ENCODE data around the gene RBM42. TPM values are rescaled to one million over a fixed set of nuclear protein-coding genes. Genes with fewer than 3 reads are reported as not detected.

RBM42 gene
- total and polyA plus RNA-seq, 2 of the 13 experiments (the other 11 are each of a cell fraction or from before 2014, with no cell fraction given): 27.2 to 55.3 TPM

- DNase-seq (ENCODE audit: low spot score) (no peak), FAIRE-seq (no peak), ATAC-seq (no peak)
- CTCF ChIA-PET (ENCODE audit: low intra/inter-chr PET ratio, low total read pairs): no interaction called here
- H3K4me3 ChIP-seq (replicated peaks in 1 of 3; ENCODE audit: insufficient read depth in 1 of 3, low read depth in 2 of 3, low read length in 3 of 3): no peak overlapping the region
- H3K27ac ChIP-seq (ENCODE audit: extremely low read length, insufficient read depth, low read length): no peak overlapping the region
- H3K79me2 ChIP-seq (ENCODE audit: insufficient read depth, low read length): no peaks in the 10 kb centered on the region
- no peaks in the 10 kb centered on the region for H3K27me3 ChIP-seq (ENCODE audit: control insufficient read depth in 1 of 2, insufficient read depth in 2 of 2, low read length in 2 of 2)
- WGBS (ENCODE audit: low lambda C conversion rate): 61% methylated on average over 4 of the region's 8 CpGs
- no TSS peak for BruUV-seq (replicated peaks)
- H3K4me2 ChIP-seq (ENCODE audit: low read depth, low read length): no peak overlapping the region
- H3K9me3 ChIP-seq (ENCODE audit: low read length): no peaks in the 10 kb centered on the region
- peaks cover 5 to 25% of the 10 kb centered on the region in 2 experiments; a peak in 4 of 5 replicates for H3K36me3 ChIP-seq (replicated peaks in 1 of 2; ENCODE audit: control insufficient read depth in 1 of 2, insufficient read depth in 2 of 2, low read length in 2 of 2)
- in situ Hi-C loops (cut with HindIII; ENCODE audit: extremely low pct_ligation_motif_present, low pct_unique_long_range_greater_than_20kb) (loop anchor here (5.0 kb wide), 1 partner anchor 93 kb away; the partner anchor contains the start of gene TMEM147), intact Hi-C loops (cut with micrococcal nuclease; ENCODE audit: unreplicated experiment) (loop anchor here (10.0 kb wide), 1 partner anchor 85 kb away; no protein-coding TSS in a partner anchor)
- POLR2A ChIA-PET: no interaction called here
- no peak overlapping the region for H2AFZ ChIP-seq (ENCODE audit: low read length)
- no peak for TF ChIP-seq ZNF747 (CRISPR knock-in tag; IDR thresholded peaks at IDR 0.05; ENCODE audit: borderline replicate concordance)
- no peak for TF ChIP-seq NR2F2 (IDR thresholded peaks at IDR 0.05; ENCODE audit: borderline replicate concordance, low read depth)
- no peak for TF ChIP-seq HNF4A (CRISPR knock-in tag; IDR thresholded peaks at IDR 0.05)
- TF ChIP-seq MYPOP (CRISPR knock-in tag; IDR thresholded peaks at IDR 0.05): no peak
- no peak for TF ChIP-seq STAG1 (CRISPR knock-in tag; IDR thresholded peaks at IDR 0.05)
- no peak for TF ChIP-seq REL (CRISPR knock-in tag; conservative IDR thresholded peaks at IDR 0.05)
- TF ChIP-seq ZNF672 (CRISPR knock-in tag; IDR thresholded peaks at IDR 0.05): no peak
- TF ChIP-seq CREB1 (IDR thresholded peaks at IDR 0.05): no peak
- no peak for TF ChIP-seq CREB1 (CRISPR knock-in tag; IDR thresholded peaks at IDR 0.05)
- TF ChIP-seq PLSCR1 (CRISPR knock-in tag; IDR thresholded peaks at IDR 0.05; ENCODE audit: borderline replicate concordance): no peak
- TF ChIP-seq ZNF501 (CRISPR knock-in tag; IDR thresholded peaks at IDR 0.05): no peak
- no peak for TF ChIP-seq ZNF598 (CRISPR knock-in tag; IDR thresholded peaks at IDR 0.05; ENCODE audit: borderline replicate concordance)
- no peak for TF ChIP-seq ZMYM2 (CRISPR knock-in tag; IDR thresholded peaks at IDR 0.05)
- no peak for TF ChIP-seq HDAC2 (CRISPR knock-in tag; IDR thresholded peaks at IDR 0.05)
- TF ChIP-seq MXD4 (CRISPR knock-in tag; IDR thresholded peaks at IDR 0.05): no peak
- peaks cover 24% of the 10 kb centered on the region for H3K4me1 ChIP-seq (ENCODE audit: insufficient read depth, low read length)
- H3K9ac ChIP-seq (ENCODE audit: insufficient read depth, low read depth, low read length): no peak overlapping the region
- no peaks in the 10 kb centered on the region for H4K20me1 ChIP-seq (ENCODE audit: insufficient read depth, low read length)
These were observed 11.0 kb downstream of the RBM42 start for GRCh38 chr19:35639863-35640262.
